ENCODE data around the gene SLC35D2.
A peak's percentile ranks its signal among the peaks of the same experiment; 100 is the strongest.

SLC35D2 gene

GRCh38 chr9:96383165-96383942 lies at the start of gene SLC35D2:
Gene SLC35D2, minus strand, starts transcription at chr9:96383711. Its CDS starts 77 bp downstream, at chr9:96383634.
- DNase-seq (ENCODE audit: low read depth, low spot score) = no peak

DNA sequence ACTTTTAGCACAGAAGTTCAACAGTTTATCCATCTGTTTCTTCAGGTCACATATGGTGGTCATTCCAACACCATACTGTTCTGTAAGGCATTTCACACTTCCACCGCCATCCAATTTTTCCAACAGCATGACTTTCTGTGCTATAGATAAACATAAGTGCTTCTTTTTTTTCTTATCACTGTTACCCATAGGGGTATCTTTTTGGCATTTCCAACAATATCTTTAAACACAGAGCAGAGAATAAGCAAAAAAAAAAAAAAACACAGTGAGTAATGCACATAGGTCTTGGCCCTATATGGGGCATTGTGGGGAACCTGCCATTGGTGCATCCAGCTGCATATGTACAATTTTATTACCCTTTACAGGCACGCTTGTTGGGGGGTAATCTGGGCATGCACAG lies 46.9 kb upstream of the SLC35D2 start:
- no peak for DNase-seq (ENCODE audit: low read depth, low spot score)

DNA sequence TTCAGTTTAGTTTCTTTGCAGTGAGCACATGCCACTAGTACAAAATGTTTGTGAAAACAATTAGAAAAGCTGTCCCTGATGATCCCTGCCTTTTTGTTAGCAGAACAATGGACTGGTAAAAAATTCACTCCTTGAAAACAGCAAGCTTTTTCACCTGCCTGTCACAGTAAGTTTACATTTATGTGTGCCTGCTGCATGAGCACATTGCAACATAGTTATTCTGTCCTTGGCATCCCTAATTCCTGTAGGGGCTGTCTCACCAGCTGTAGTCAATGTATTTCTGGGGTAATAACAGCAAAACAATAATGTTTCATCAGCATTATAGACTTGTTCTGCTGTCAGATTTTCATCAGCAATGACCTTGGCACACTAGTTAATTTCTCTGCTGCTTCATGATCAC lies 46.2 kb upstream of the SLC35D2 start:
- DNase-seq (ENCODE audit: low read depth, low spot score) = no peak

GRCh38 chr9:96425500-96426169 lies 42.1 kb upstream of the SLC35D2 start:
- no peak for DNase-seq (ENCODE audit: low read depth, low spot score)

- DNase-seq (ENCODE audit: low read depth, low spot score) = no peak
Measured at GRCh38 chr9:96423985-96424336, 40.5 kb upstream of the SLC35D2 start.

DNA sequence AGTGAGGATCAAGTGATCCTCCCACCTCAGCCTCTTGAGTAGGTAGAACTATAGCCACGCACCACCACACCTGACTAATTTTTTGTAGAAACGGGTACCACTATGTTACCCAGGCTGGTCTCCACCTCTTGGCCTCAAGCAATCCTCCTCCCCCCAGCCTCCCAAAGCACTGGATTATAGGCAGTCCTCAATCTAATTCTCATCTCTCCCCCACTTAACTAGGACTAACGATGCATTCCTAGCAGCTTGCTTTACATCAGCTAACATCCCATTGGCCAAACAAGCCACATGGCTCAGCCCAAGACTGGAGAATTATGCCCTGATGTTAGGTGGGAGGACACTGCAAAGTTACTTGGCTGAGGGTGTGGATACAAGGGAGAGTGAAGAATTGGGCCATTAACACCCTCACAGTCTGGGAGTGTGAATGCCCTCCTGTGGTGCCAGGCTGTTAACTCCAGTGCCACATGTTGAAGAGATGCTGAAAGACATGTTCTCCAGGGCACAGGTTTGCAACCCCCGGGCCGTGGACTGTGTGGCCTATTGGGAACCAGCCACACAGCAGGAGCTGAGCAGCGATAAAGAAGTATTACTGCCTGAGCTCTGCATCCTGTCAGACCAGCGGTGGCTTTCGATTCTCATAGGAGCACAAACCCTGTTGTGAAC lies 39.9 kb upstream of the SLC35D2 start:
- no peak for DNase-seq (ENCODE audit: low read depth, low spot score)

DNA sequence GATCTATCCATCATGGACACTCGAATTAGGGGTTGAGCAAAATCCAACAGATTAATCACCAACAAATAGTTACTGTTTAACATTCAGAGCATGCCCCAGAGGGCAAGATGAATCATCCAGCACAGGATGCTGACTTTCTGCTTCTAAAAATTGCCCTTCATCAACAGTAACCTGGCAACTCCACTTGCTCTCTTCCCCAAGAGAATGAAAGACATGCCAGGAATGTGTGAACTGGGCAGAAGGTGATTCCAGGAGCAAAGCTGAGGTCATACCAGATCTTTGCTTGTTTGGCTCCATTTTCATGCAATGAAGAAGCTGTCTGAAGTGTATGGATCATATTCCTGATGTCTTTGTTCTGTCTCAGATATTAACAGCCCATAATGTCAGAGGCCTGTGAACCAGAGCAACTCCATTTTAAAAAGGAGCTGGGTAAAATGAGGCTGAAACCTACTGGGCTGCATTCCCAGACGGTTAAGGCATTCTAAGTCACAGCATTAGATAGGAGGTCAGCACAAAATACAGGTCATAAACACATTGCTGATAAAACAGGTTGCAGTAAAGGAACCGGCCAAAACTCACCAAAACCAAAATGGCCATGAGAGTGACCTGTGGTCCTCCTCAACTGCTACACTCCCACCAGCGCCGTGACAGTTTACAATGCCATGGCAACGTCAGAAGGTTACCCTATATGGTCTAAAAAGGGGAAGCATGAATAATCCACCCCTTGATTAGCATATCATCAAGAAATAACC lies 37.1 kb upstream of the SLC35D2 start:
- no peak for DNase-seq (ENCODE audit: low read depth, low spot score)

DNA sequence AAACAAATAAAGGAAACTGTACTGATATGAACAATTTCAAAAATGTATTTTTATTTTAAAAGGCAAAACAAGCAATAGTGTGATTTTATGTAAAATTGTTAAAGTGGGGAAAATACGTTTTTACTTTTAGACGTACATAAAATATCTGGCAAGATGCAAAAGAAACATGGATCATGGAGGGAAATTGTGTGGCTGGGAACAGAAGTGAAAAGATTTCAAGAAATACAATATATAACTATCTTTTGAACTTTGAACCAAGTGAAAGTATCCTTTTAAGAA lies 36.1 kb upstream of the SLC35D2 start:
- DNase-seq (ENCODE audit: low read depth, low spot score) = no peak

DNA sequence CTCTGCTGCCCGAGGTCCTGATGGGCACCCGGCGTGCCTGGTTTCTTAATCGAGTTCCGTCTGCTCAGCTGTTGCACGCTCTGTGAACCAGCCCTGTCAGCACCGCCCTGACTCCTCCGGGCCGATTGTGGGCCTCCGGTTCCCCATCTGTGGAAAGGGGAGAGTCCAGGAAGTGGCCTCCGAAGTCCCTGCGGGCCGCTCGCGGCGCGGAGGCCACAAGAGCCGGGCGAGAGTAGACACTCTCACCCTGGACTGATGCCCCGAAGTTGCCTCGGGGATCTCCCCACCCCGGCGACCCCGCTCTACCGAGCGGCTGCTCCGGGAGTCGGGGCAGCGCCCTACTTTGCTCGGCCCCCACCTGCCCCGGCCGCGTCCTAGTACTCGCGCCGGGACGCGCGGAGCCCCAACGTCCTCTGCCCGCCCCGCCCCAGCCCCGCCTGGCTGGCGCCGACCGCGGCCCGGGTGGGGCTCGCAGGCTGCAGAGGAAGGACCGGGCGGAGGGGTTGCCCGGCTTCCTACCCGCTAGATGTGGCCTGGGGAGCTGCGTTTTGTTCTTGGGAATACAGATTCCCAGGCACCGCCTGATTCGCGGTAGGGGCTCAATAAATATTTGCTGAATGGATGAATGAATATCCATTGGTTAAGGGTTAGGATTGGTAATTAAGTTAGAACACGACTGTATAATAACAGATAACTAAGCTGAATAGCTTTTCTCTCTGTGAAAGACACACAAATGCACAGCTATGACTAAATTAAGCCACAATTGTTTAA lies 35.6 kb upstream of the SLC35D2 start:
- DNase-seq (ENCODE audit: low read depth, low spot score) = peak; percentile 12

DNA sequence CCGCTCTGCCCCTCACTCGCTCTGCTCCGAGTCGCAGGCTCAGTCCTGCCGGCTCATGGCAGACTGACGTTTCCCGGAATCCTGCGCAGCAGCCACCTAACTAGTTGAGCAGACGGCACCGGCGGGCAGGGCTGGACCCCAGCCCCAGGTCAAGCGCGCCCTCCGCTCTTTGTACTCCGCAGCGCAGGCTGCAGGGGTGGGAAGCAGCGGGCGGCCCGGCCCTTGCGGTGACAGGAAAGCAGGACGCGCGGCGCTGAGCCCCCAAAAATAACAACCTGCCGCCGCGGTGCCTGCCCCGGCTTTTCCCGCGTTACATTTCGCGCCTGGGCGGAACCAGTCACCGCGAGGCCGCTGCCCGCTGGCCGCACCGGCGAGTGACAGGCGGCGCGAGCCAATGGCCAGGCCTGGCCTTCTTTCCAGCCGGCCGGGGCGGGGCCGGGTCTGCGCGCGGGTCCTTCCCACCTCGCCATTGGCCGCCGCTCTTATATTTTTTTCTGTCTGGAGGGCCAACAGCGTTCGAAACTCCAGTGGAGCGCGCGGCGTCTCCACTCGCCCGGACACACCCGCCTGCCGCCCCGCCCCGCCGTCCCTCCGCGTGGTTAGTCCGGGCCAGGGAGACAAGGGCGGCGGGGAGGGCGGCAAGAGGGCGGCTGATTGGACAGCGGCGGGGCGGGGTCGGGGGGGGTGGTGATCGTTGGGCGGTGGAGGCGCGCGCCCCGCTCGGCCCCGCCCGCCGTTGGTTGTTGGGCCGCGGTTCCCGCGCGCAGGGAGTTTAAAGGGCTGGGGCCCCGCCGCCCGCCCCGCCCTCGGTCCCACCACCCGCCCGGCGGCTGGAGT lies 34.8 kb upstream of the SLC35D2 start, which contains the start of gene ZNF367:
Gene ZNF367, minus strand, starts transcription at position 288 of the 837 bp plus-strand sequence. CDS start 338 bp downstream, outside the sequence.
- peak; percentile 84 for DNase-seq (ENCODE audit: low read depth, low spot score)

GRCh38 chr9:96417661-96418082 lies 34.2 kb upstream of the SLC35D2 start:
- peak; percentile 10 for DNase-seq (ENCODE audit: low read depth, low spot score)

- peak; percentile 87 for DNase-seq (ENCODE audit: low read depth, low spot score)
Measured at GRCh38 chr9:96417051-96417586, 33.6 kb upstream of the SLC35D2 start.

DNA sequence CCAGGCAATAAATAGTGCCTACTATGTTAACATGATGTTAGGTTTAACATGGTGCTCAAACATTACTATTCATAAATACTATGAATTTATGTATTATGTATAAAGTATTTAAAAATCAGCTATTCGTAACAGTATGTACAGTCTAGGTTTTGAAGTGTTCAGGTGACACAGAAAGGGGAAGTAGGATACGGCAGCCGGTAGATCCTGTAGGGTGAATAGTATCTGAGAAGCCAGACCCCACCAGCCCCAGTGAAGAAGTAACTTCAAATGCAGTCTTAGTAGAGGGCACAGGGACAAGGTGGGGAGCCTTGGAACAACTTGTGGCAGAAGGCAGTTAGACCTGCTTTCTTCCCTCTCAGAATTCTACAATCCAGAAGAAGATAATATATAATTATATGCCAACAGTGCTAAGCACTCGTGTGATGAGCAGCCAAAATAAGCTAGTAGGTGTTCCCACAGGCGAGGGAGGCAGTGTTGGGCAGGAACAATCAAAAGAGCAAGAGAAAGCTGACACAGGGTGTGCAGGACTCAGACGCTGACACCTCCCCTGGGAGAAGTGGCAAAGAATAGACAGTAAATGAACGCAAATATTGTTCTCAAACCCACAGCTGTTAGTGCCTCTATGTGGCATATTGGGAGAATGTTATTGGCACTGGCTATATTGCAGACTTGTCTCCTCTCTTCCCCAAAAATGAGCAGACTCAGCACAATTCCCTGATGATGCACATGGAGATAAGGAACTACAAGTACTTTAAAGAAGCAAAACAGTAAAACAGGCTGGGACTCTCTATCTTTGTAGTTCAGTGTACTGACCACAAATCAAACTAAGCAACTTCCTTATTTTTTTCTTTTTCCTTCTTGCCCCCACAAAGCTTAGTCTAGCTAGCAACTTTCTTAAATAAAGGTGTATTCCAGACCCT lies 30.1 kb upstream of the SLC35D2 start:
- no peak for DNase-seq (ENCODE audit: low read depth, low spot score)

- DNase-seq (ENCODE audit: low read depth, low spot score) = no peak
Measured at GRCh38 chr9:96412174-96412913, 28.8 kb upstream of the SLC35D2 start.

DNA sequence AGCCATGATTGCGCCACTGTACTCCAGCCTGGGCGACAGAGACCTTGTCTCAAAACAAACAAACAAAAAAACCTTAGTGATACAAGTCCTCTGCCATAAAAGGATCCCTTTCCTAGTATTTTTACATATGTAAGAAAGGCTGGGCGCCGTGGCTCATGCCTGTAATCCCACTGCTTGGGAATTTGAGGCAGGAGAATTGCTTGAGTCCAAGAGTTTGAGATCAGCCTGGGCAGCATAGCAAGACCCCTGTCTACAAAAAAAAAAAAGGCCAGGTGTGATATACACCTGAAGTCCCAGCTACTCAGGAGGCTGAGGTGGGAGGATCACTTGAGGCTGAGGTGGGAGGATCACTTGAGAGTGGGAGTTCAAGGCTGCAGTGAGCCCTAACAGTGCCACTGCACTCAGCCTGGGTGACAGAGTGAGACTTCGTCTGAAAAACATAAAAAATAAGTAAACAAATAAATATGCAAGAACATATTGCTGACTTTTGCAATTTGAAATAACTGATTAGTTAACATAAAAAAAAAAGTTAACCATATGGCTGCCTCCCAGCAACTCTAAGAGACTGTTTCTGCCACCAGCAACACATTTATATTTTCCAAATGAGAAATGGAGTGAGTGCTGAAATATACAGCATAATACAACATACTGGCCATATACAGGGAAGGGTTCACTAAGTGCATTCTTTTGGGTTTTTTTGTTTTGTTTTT lies 27.8 kb upstream of the SLC35D2 start:
- no peak for DNase-seq (ENCODE audit: low read depth, low spot score)

GRCh38 chr9:96408409-96409280 lies 25.1 kb upstream of the SLC35D2 start:
- DNase-seq (ENCODE audit: low read depth, low spot score) = no peak
